ENCODE data around the gene PLD1. TPM values are rescaled to one million over a fixed set of nuclear protein-coding genes. Genes with fewer than 3 reads are reported as not detected.

PLD1 gene
- total RNA-seq, 4 donors from 2014 or later, result 49.0 to 66.0 (median 55.1) TPM

DNA sequence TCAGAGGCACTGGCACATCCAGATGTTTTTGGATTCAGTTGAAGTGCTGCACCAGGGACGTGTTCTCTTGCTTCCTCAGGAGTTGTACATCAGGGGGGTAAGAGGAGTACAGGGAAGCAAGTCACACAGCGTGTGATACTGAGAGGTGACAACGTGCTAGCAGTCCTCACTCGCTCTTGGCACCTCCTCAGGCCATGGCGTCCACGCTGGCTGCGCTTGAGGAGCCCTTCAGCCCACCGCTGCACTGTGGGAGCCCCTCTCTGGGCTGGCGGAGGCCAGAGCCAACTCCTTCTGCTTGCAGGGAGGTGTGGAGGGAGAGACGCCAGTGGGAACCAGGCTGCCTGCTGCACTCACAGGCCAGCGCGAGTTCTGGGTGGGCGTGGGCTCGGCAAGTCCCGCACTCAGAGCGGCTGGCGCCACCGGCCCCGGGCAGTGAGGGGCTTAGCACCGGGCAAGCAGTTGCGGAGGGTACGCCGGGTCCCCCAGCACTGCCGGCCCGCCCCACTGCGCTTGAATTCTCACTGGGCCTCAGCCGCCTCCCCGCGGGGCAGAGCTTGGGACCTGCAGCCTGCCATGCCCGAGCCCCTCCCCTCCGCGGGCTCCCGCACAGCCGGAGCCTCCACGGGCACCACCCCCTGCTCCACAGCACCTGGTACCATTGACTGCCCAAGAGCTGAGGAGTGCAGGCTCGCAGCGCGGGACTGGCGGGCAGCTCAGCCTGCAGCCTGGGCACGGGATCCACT, 64.5 kb downstream of the PLD1 start:
- no peak overlapping the region for H3K27ac ChIP-seq
- no peak for TF ChIP-seq EP300 (IDR thresholded peaks at IDR 0.05)

GRCh38 chr3:171744158-171744741, 66.0 kb downstream of the PLD1 start:
- TF ChIP-seq, protein P1, sequence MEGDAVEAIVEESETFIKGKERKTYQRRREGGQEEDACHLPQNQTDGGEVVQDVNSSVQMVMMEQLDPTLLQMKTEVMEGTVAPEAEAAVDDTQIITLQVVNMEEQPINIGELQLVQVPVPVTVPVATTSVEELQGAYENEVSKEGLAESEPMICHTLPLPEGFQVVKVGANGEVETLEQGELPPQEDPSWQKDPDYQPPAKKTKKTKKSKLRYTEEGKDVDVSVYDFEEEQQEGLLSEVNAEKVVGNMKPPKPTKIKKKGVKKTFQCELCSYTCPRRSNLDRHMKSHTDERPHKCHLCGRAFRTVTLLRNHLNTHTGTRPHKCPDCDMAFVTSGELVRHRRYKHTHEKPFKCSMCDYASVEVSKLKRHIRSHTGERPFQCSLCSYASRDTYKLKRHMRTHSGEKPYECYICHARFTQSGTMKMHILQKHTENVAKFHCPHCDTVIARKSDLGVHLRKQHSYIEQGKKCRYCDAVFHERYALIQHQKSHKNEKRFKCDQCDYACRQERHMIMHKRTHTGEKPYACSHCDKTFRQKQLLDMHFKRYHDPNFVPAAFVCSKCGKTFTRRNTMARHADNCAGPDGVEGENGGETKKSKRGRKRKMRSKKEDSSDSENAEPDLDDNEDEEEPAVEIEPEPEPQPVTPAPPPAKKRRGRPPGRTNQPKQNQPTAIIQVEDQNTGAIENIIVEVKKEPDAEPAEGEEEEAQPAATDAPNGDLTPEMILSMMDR (IDR thresholded peaks at IDR 0.05), result no peak
- TF ChIP-seq EP300 (IDR thresholded peaks at IDR 0.05), result no peak
- TF ChIP-seq POLR2A (IDR thresholded peaks at IDR 0.05), result no peak
- TF ChIP-seq POLR2AphosphoS5 (IDR thresholded peaks at IDR 0.05), result no peak
- Histone ChIP-seq H3K27me3 (no peaks in the 10 kb centered on the region), H3K27ac (no peak overlapping the region), H3K36me3 (no peaks in the 10 kb centered on the region), H3K4me1 (peaks cover 34% of the 10 kb centered on the region), H3K9me3 (no peaks in the 10 kb centered on the region), H3K4me3 (no peak overlapping the region)
- DNase-seq (ENCODE audit: low spot score in 2 of 2), result no peak
- 84% methylated on average over 5 of the region's 5 CpGs for WGBS

More for the DNA sequence above, 64.5 kb downstream of the PLD1 start:
- Histone ChIP-seq H3K27me3 (no peaks in the 10 kb centered on the region), H3K9me3 (no peaks in the 10 kb centered on the region), H3K4me1 (peaks cover 42% of the 10 kb centered on the region), H3K36me3 (no peaks in the 10 kb centered on the region), H3K4me3 (no peak overlapping the region)
- no peak for DNase-seq (ENCODE audit: low spot score in 2 of 2)
- 86% methylated on average over 8 of the region's 40 CpGs for WGBS

DNA sequence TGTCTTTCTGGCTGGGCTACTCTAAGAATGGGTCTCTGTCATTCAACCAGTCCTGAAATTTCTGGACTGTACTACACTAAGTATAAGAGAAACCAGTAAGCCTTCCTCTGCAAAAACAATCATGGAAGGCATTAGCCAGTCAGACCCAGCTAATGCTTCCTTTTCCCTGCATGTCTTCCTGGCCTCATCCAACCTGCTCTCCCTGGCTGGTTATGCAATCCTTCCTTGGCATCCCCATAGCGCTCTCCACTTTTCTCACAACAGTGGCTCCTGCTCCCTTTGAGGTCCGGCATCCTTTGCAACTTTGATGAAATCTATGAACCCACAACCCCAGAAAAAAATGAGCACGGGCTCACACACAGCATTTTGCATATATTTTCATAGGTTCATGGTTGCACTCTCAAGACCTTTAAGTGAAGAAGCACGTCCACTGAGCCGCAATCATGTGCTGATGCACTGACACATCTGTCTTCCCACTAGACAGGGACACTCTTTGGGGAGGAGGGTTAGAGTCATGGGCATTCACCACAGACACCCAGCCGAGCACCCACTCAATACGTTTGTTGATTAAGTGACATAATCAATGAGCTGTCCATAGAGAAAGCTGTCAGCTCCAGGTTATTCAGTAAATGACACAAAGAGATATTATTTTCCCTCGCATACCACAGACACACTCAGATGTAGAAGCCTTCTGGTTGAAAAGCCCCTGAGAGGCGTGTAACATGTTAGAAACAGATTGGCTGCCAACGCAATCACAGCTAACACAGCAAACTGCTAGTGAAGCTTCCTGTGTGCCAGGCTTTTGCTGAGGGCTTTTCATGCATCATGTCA, 66.7 kb downstream of the PLD1 start:
- H3K4me3 ChIP-seq, result no peak overlapping the region
- no peak for TF ChIP-seq POLR2AphosphoS5 (IDR thresholded peaks at IDR 0.05)
- no peak for TF ChIP-seq EP300 (IDR thresholded peaks at IDR 0.05)
- TF ChIP-seq, protein P1 (IDR thresholded peaks at IDR 0.05), result no peak
- no peak for TF ChIP-seq POLR2A (IDR thresholded peaks at IDR 0.05)
- no peak for DNase-seq (ENCODE audit: low spot score in 2 of 2)
- WGBS, result 88% methylated on average over 10 of the region's 10 CpGs
- peaks cover 27% of the 10 kb centered on the region for H3K4me1 ChIP-seq
- no peaks in the 10 kb centered on the region for H3K9me3 ChIP-seq
- H3K27ac ChIP-seq, result no peak overlapping the region
- H3K27me3 ChIP-seq, result no peaks in the 10 kb centered on the region
- H3K36me3 ChIP-seq, result no peaks in the 10 kb centered on the region

- no peak overlapping the region for H3K27ac ChIP-seq
- no peak for DNase-seq (ENCODE audit: low spot score in 2 of 2)
- no peaks in the 10 kb centered on the region for H3K9me3 ChIP-seq
- no peaks in the 10 kb centered on the region for H3K27me3 ChIP-seq
- H3K4me3 ChIP-seq, result no peak overlapping the region
- no peaks in the 10 kb centered on the region for H3K36me3 ChIP-seq
- peaks cover 11% of the 10 kb centered on the region for H3K4me1 ChIP-seq
- TF ChIP-seq POLR2AphosphoS5 (IDR thresholded peaks at IDR 0.05) (no peak), POLR2A (IDR thresholded peaks at IDR 0.05) (no peak), EP300 (IDR thresholded peaks at IDR 0.05) (no peak)
- TF ChIP-seq, protein P1 (IDR thresholded peaks at IDR 0.05), result no peak
- WGBS, result 63% methylated on average over 2 of the region's 2 CpGs
Measured at GRCh38 chr3:171741377-171741776, 68.9 kb downstream of the PLD1 start.

DNA sequence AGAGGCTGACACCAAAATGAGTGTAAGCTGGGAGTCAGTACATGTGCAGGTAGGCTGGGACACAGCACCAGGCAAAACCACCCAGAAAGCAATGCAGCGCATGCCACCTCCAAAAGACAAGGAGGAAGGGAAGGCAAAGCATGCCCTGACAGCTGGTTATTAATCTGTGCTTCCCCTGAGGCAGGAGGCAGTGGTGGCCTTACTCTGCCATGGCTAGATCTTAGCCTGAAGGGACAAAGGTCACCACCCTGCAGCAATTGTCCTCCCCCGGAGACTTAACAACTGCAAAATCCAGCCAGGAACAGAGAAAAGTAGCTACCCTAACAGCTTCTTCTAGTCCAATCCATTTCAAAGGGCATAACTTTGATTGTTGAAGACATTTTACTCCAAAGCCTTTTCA, 73.7 kb downstream of the PLD1 start:
- H3K27me3 ChIP-seq, result no peaks in the 10 kb centered on the region
- no peaks in the 10 kb centered on the region for H3K4me1 ChIP-seq
- no peak overlapping the region for H3K27ac ChIP-seq
- no peak for DNase-seq (ENCODE audit: low spot score in 2 of 2)
- peaks cover 19% of the 10 kb centered on the region for H3K36me3 ChIP-seq
- H3K9me3 ChIP-seq, result no peaks in the 10 kb centered on the region
- 89% methylated on average over 2 of the region's 2 CpGs for WGBS
- no peak for TF ChIP-seq POLR2A (IDR thresholded peaks at IDR 0.05)
- TF ChIP-seq, protein P1 (IDR thresholded peaks at IDR 0.05), result no peak
- no peak for TF ChIP-seq EP300 (IDR thresholded peaks at IDR 0.05)
- TF ChIP-seq POLR2AphosphoS5 (IDR thresholded peaks at IDR 0.05), result no peak
- H3K4me3 ChIP-seq, result no peak overlapping the region
